ENCODE data around the gene FAM240B. TPM values are rescaled to one million over a fixed set of nuclear protein-coding genes. Genes with fewer than 3 reads are reported as not detected.

FAM240B gene
- total and polyA plus RNA-seq, 2 of the 13 experiments (the other 11 are each of a cell fraction or from before 2014, with no cell fraction given) = not detected

DNA sequence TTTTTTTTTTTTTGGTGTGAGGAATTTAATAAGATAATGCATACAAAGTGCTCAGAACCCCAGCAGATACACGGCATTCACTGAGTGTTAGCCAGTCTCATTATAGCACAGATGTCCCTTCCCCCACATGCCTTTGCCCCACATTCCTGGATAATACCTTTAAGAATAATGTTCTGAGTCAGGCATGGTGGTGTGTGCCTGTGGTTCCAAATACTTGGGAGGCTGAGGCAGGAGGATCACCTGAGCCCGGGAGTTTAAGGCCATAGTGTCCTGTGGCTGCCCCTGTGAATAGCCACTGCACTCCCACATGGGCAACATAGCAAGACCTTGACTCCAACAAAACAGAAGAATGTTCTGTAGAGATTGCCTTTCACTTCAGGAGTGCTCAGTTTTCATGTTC is 75.3 kb downstream of the FAM240B start (continued):
- TF ChIP-seq ZNF446 (CRISPR knock-in tag; IDR thresholded peaks at IDR 0.05) (no peak), ZNF451 (CRISPR knock-in tag; IDR thresholded peaks at IDR 0.05) (no peak), KAT2B (IDR thresholded peaks at IDR 0.05; ENCODE audit: borderline replicate concordance, low read depth, low read length) (no peak), ZNF407 (CRISPR knock-in tag; IDR thresholded peaks at IDR 0.05; ENCODE audit: not compliant biosample characterization) (no peak)

Small RNAs within 50 kb of the gene (small RNA-seq; reads per million reads assigned to genes)
- 0 reads per million in 3 experiments for gene RNU6-765P (ENCODE audit: insufficient read depth in 2 of 3, insufficient read length in 3 of 3, low read depth in 2 of 3, low replicate concordance in 1 of 3)

Other genes starting within 250 kb of the FAM240B start
- gene ANKRD18A, start 99.5 kb downstream of the FAM240B start, total RNA-seq (2016; rRNA removed; fragmentation: Illumina TruSeq; extraction: Trizol) = 4.3 and 5.9 TPM in 2 replicates
- 7.6 and 7.7 TPM in 2 replicates for gene ANKRD18A, start 99.5 kb downstream of the FAM240B start, polyA plus RNA-seq (2011; rRNA removed)